CD4-positive, alpha-beta T cell (primary cell): ENCODE data around the gene TMEM62. TPM values are rescaled to one million over a fixed set of nuclear protein-coding genes. Genes with fewer than 3 reads are reported as not detected.

ENCODE experiments used
- ATAC-seq: fragments of 200-7000 bp; cut with Tn5 transposase; one replicate; pipeline ENCODE4 v1.10.0; 2022; ENCODE audit warnings: mild to moderate bottlenecking; ENCODE audit not compliant: poor library complexity
- CTCF ChIA-PET: fragments of 350-600 bp; sonication (Branson Sonifier 250); formaldehyde crosslinking; loops from one replicate; lab custom pipeline; 2021; ENCODE audit warnings: antibody characterized with exemption, inconsistent platforms; lab: Charles Lee
- POLR2A ChIA-PET: fragments of 350-600 bp; sonication (Branson Sonifier 250); formaldehyde crosslinking; loops from one replicate; lab custom pipeline; 2021; ENCODE audit warnings: antibody characterized with exemption, inconsistent platforms; lab: Charles Lee
- DNase-seq, 14 experiments: peaks; one replicate each; pipeline ENCODE4 v3.0.0-alpha.2; 2013 to 2020; ENCODE audit warnings: mixed read lengths in 2 of 14
- H3K27ac ChIP-seq, 2 donors: one replicate each; pipeline versions ENCODE4 v1.5.1 to v1.7.0; 2013; ENCODE audit warnings: low read length in 2 of 2, low read depth in 1 of 2, mild to moderate bottlenecking in 1 of 2
- H3K27me3 ChIP-seq, 2 experiments: 1 replicate in 1 of 2; 2 replicates in 1 of 2; pipeline versions ENCODE4 v1.6.1 to v1.7.0; 2013; ENCODE audit warnings: low read length in 2 of 2, control low read depth in 1 of 2, mild to moderate bottlenecking in 1 of 2, moderate library complexity in 1 of 2; ENCODE audit not compliant: insufficient read depth in 2 of 2, control insufficient read depth in 1 of 2
- H3K36me3 ChIP-seq: one replicate; pipeline ENCODE4 v1.6.1; 2013; ENCODE audit warnings: low read length, control low read depth; ENCODE audit not compliant: insufficient read depth
- H3K4me1 ChIP-seq: one replicate; pipeline ENCODE4 v1.6.1; 2013; ENCODE audit warnings: low read length, control low read depth; ENCODE audit not compliant: insufficient read depth
- H3K4me3 ChIP-seq: one replicate; pipeline ENCODE4 v1.5.1; 2013; ENCODE audit warnings: mild to moderate bottlenecking, low read length, moderate library complexity
- H3K9me3 ChIP-seq, 2 experiments: 1 replicate in 1 of 2; 2 replicates in 1 of 2; pipeline versions ENCODE4 v1.6.1 to v1.7.0; 2013; ENCODE audit warnings: low read length in 2 of 2, mild to moderate bottlenecking in 2 of 2, control low read depth in 1 of 2, moderate library complexity in 1 of 2; ENCODE audit not compliant: control insufficient read depth in 1 of 2, insufficient read depth in 1 of 2
- H3K27ac Mint-ChIP-seq: one replicate; pipeline ENCODE4 v1.8.0; 2020; ENCODE audit warnings: mixed read lengths
- H3K27me3 Mint-ChIP-seq: one replicate; pipeline ENCODE4 v1.8.0; 2021; ENCODE audit warnings: mixed read lengths
- H3K36me3 Mint-ChIP-seq: one replicate; pipeline ENCODE4 v1.8.0; 2021; ENCODE audit warnings: low read depth, mixed read lengths
- H3K4me1 Mint-ChIP-seq: one replicate; pipeline ENCODE4 v1.8.0; 2021; ENCODE audit warnings: low read depth, mixed read lengths
- H3K4me3 Mint-ChIP-seq: one replicate; pipeline ENCODE4 v1.8.0; 2020; ENCODE audit warnings: mild to moderate bottlenecking, mixed read lengths
- H3K9me3 Mint-ChIP-seq: one replicate; pipeline ENCODE4 v1.8.0; 2020; ENCODE audit warnings: mixed read lengths
- CTCF ChIP-seq: fragments of 200-600 bp; IDR thresholded peaks from one replicate; pipeline ENCODE4 v1.8.0; 2022; ENCODE audit warnings: antibody characterized with exemption, mild to moderate bottlenecking
- intact Hi-C, 2 experiments: fragments of 100-400 bp; cut with DNase I in 1 of 2; cut with micrococcal nuclease in 1 of 2; formaldehyde crosslinking; loops; one replicate each; pipeline versions ENCODE4 v1.15.1 to v1.9.0; 2023 to 2025; cut with DNase I, micrococcal nuclease
- total RNA-seq, 174 experiments: library from RNA in 2 of 174; stranded (reverse) in 2 of 174; gene quantifications; one replicate each; pipeline ENCODE4 v1.2.3 and lab custom pipeline; 2021 to 2026

Gene TMEM62
- total RNA-seq, 2 experiments from 2014 or later: 17.5 to 22.5 TPM

DNA sequence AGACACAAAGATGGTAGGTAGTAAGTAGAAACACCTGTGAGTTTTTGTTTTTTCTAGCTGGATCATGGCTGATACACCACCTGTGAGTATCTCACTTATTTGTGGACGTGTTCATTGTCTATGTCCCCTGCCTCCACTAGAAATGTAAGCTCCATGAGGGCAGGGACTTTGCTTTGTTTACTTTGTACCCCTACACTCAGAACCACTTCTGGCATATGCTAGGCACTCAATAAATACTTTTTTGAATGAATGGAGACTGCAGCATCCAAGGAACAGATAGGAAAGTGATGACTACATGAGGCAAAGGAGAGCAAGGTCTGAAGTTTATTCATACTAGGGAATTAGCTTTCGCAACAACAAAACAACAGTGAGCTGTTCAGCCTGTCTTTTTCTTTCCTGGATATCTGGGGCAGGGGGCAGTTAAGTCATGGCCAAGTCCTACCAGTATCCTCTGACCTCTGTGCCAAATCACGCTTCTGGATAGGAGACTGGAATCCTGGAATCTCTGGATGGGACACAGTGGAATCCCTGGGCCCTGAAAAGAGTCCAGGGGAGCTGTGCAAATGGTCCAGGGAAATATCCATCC, 99.0 kb downstream of the TMEM62 start:
- CTCF ChIA-PET: no interaction called here
- Histone ChIP-seq H3K36me3 (no peaks in the 10 kb centered on the region), H3K27me3 (peaks cover 0 to 4% of the 10 kb centered on the region in 2 experiments), H3K27ac (no peak overlapping the region), H3K4me1 (no peaks in the 10 kb centered on the region), H3K4me3 (no peak overlapping the region), H3K9me3 (no peaks in the 10 kb centered on the region)
- no peaks in the 10 kb centered on the region for H3K9me3 Mint-ChIP-seq
- POLR2A ChIA-PET: no interaction called here
- H3K27me3 Mint-ChIP-seq: peaks cover 7% of the 10 kb centered on the region
- no peak for TF ChIP-seq CTCF
- DNase-seq: no peak
- no peak for ATAC-seq
- no peaks in the 10 kb centered on the region for H3K4me1 Mint-ChIP-seq
- no peaks in the 10 kb centered on the region for H3K36me3 Mint-ChIP-seq
- no peak overlapping the region for H3K27ac Mint-ChIP-seq
- intact Hi-C loops: no loop called here
- H3K4me3 Mint-ChIP-seq: no peak overlapping the region

Other genes starting within 250 kb of the TMEM62 start
- 10 to 100 TPM; 17.5 to 20.1 TPM for gene TTBK2, start 212.8 kb upstream of the TMEM62 start, total RNA-seq
- 10 to 100 TPM; 42.6 to 45.9 TPM for gene UBR1, start 27.5 kb upstream of the TMEM62 start, total RNA-seq
- 100 to 1,000 TPM in 1 of 2 experiments, 10 to 100 TPM in 1; 92.3 to 103 TPM for gene CCNDBP1, start 51.8 kb downstream of the TMEM62 start, total RNA-seq
- not detected for gene EPB42, start 87.4 kb downstream of the TMEM62 start, total RNA-seq
- not detected for gene TGM5, start 133.3 kb downstream of the TMEM62 start, total RNA-seq
- gene TGM7, start 168.7 kb downstream of the TMEM62 start, total RNA-seq: not detected
- gene LCMT2, start 197.0 kb downstream of the TMEM62 start, total RNA-seq: 1 to 10 TPM; 5.8 to 5.9 TPM
- 1 to 10 TPM; 7.1 to 7.4 TPM for gene ZSCAN29, start 237.5 kb downstream of the TMEM62 start, total RNA-seq
- gene TUBGCP4, start 237.5 kb downstream of the TMEM62 start, total RNA-seq: 1 to 10 TPM; 4.1 to 5.9 TPM